Uterus (tissue), 4 donors: ENCODE data around the gene EMILIN1. TPM values are rescaled to one million over a fixed set of nuclear protein-coding genes. Genes with fewer than 3 reads are reported as not detected.
A peak's percentile ranks its signal among the peaks of the same experiment; 100 is the strongest.

Source experiments
- DNase-seq, 2 donors: peaks; one replicate each; pipeline ENCODE4 v3.0.0-alpha.2; 2019 to 2020
- H3K27ac ChIP-seq, 2 donors: fragments of 200-600 bp; sonication (generic); 1 replicate in 1 of 2; 2 replicates in 1 of 2; pipeline ENCODE4 v1.5.1; 2016 to 2018
- H3K27me3 ChIP-seq, 2 donors: fragments of 200-600 bp; sonication (generic); one replicate each; pipeline ENCODE4 v1.5.1; 2018 to 2019; ENCODE audit warnings: control low read depth in 1 of 2
- H3K36me3 ChIP-seq, 2 donors: fragments of 200-600 bp; sonication (generic); one replicate each; pipeline ENCODE4 v1.5.1; 2019; ENCODE audit warnings: control low read depth in 1 of 2
- H3K4me1 ChIP-seq, 2 donors: fragments of 200-600 bp; sonication (generic); one replicate each; pipeline ENCODE4 v1.5.1; 2018 to 2019; ENCODE audit warnings: control low read depth in 1 of 2
- H3K4me3 ChIP-seq, 2 donors: fragments of 200-600 bp; sonication (generic); 1 replicate in 1 of 2; 2 replicates in 1 of 2; pipeline ENCODE4 v1.5.1; 2018 to 2019; ENCODE audit warnings: mild to moderate bottlenecking in 1 of 2
- H3K9me3 ChIP-seq, 2 donors: fragments of 200-600 bp; sonication (generic); one replicate each; pipeline ENCODE4 v1.5.1; 2019; ENCODE audit warnings: control low read depth in 1 of 2
- CTCF ChIP-seq, 4 experiments: fragments of 200-600 bp in 2 of 4; fragments of 450-650 bp in 2 of 4; sonication (generic) in 2 of 4; IDR thresholded peaks; one replicate each; pipeline ENCODE4 v1.5.1; 2016 to 2019; ENCODE audit warnings: antibody characterized with exemption in 4 of 4, mild to moderate bottlenecking in 2 of 4, moderate library complexity in 1 of 4
- POLR2A ChIP-seq, 2 donors: fragments of 450-650 bp; IDR thresholded peaks; one replicate each; pipeline ENCODE4 v1.6.1; 2016; ENCODE audit warnings: antibody characterized with exemption in 2 of 2, mild to moderate bottlenecking in 1 of 2, moderate library complexity in 1 of 2
- intact Hi-C: fragments of 100-400 bp; cut with DNase I; formaldehyde crosslinking; loops from one replicate; pipeline ENCODE4 v1.15.1; 2023; ENCODE audit warnings: low total_unique reads
- total RNA-seq, 4 donors: library from RNA; depleted of rRNA in 3 of 4; stranded (reverse); fragments of >200 nt in 3 of 4; gene quantifications; one replicate each; pipeline versions ENCODE4 v1.1.0 to v1.2.4, GENCODE V29; 2014 to 2023
- donor health status: DM: yes; HTN: yes; CAD: no.

Gene EMILIN1
- total RNA-seq, 4 donors from 2014 or later: 107 to 377 (median 224) TPM

GRCh38 chr2:27050281-27050995, 28.0 kb upstream of the EMILIN1 start:
- peak in 1 of 2 donors; percentile 11 for TF ChIP-seq POLR2A (IDR thresholded peaks at IDR 0.05)
- TF ChIP-seq CTCF (IDR thresholded peaks at IDR 0.05): peak; percentile 26 to 73 (median 60)
- DNase-seq: peak; percentile 95 to 96
- Histone ChIP-seq H3K27me3 (no peaks in the 10 kb centered on the region), H3K36me3 (no peaks in the 10 kb centered on the region), H3K27ac (peak overlapping the region; percentile 94 to 100), H3K9me3 (no peaks in the 10 kb centered on the region), H3K4me3 (peak overlapping the region; percentile 75 to 96), H3K4me1 (peaks cover 0 to 3% of the 10 kb centered on the region in 2 donors)
- intact Hi-C loops: loop anchor here (2.0 kb wide), 1 partner anchor 28 kb away; the partner anchor contains the start of gene EMILIN1

- peak; percentile 96 to 98 for DNase-seq
- H3K27ac ChIP-seq: peak within 1 kb of the TSS; percentile 94 to 100
- TF ChIP-seq POLR2A (IDR thresholded peaks at IDR 0.05): peak; percentile 63 to 72
- TF ChIP-seq CTCF (IDR thresholded peaks at IDR 0.05): no peak
- H3K27me3 ChIP-seq: no peaks in the 10 kb centered on the region
- peak within 1 kb of the TSS; percentile 75 to 96 for H3K4me3 ChIP-seq
- H3K9me3 ChIP-seq: no peaks in the 10 kb centered on the region
- H3K36me3 ChIP-seq: no peaks in the 10 kb centered on the region
- H3K4me1 ChIP-seq: peaks cover 0 to 3% of the 10 kb centered on the region in 2 donors
- intact Hi-C loops: loop anchor here (2.0 kb wide), 1 partner anchor 28 kb away; the partner anchor contains the start of gene EMILIN1
Observed at GRCh38 chr2:27050996-27051901, 27.2 kb upstream of the EMILIN1 start, which contains the start of gene AGBL5. AGBL5 (plus strand) TSS chr2:27051668; CDS start chr2:27052959, 1,291 bp downstream.

- H3K4me1 ChIP-seq: peaks cover 0 to 3% of the 10 kb centered on the region in 2 donors
- intact Hi-C loops: loop anchor here (2.0 kb wide), 1 partner anchor 27 kb away; the partner anchor contains the start of gene EMILIN1
- peak overlapping the region; percentile 75 to 96 for H3K4me3 ChIP-seq
- H3K27me3 ChIP-seq: no peaks in the 10 kb centered on the region
- H3K9me3 ChIP-seq: no peaks in the 10 kb centered on the region
- peak overlapping the region; percentile 94 to 100 for H3K27ac ChIP-seq
- DNase-seq: peak in 1 of 2 donors; percentile 60
- TF ChIP-seq CTCF (IDR thresholded peaks at IDR 0.05) (no peak), POLR2A (IDR thresholded peaks at IDR 0.05) (no peak)
- H3K36me3 ChIP-seq: no peaks in the 10 kb centered on the region
Observed at GRCh38 chr2:27051902-27052645, 26.3 kb upstream of the EMILIN1 start.

GRCh38 chr2:27053321-27053720, 25.1 kb upstream of the EMILIN1 start:
- TF ChIP-seq CTCF (IDR thresholded peaks at IDR 0.05) (no peak), POLR2A (IDR thresholded peaks at IDR 0.05) (no peak)
- no peak overlapping the region for H3K4me3 ChIP-seq
- H3K27ac ChIP-seq: no peak overlapping the region
- no peaks in the 10 kb centered on the region for H3K9me3 ChIP-seq
- DNase-seq: no peak
- intact Hi-C loops: no loop called here
- no peaks in the 10 kb centered on the region for H3K27me3 ChIP-seq
- H3K4me1 ChIP-seq: peaks cover 0 to 3% of the 10 kb centered on the region in 2 donors
- H3K36me3 ChIP-seq: no peaks in the 10 kb centered on the region
